ENCODE data around the gene SLC44A1. TPM values are rescaled to one million over a fixed set of nuclear protein-coding genes. Genes with fewer than 3 reads are reported as not detected.

The SLC44A1 gene
- total and polyA plus RNA-seq, 2 of the 13 experiments (the other 11 are each of a cell fraction or from before 2014, with no cell fraction given) = 21.4 to 40.8 TPM

DNA sequence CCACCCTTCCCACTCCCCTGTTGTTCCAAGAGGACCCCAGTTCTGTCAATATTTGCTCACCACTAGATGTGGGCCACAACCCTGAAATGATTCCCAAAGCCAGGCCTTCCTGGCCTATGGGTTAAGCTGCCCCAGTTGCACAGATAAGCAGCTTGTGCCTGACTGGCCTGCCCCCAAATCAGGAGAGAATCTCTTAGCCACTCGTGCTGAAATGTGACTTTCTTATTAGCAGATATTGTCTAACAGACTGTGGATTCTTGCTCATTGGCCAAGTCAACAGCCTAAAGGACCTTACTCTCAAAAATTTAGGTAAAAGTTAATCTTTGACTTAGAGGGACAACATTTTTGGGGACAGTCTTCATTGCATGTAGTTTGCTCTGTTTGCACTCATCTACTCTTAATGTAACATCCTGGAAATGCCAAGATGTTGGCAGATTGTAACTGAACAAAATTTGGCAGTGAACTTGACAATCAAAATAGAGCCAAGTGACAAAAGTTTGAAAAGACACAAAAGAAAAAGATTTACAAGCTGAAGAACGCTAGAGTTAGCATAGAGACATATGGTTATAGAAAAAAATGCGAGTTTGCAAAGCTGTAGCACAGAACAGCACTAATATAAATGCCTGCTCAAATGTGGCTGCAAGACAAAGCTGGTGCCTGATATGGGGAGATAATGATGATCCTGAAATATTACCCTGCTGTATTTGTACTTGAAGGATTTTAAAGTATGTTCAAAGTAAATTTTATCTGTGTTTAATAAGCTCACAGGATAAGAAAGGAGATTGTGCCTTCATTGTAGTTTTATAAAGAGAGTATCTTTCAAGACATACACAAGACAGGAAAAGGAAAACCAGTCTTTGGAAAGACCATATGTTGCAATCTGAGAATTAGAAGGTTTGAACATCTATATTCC, 174.4 kb downstream of the SLC44A1 start:
- Histone ChIP-seq H3K4me1 (ENCODE audit: insufficient read depth, low read length) (peaks cover 86% of the 10 kb centered on the region), H2AFZ (ENCODE audit: low read length) (no peak overlapping the region), H3K79me2 (ENCODE audit: insufficient read depth, low read length) (no peaks in the 10 kb centered on the region), H3K9me3 (ENCODE audit: low read length) (no peaks in the 10 kb centered on the region), H3K4me2 (ENCODE audit: low read depth, low read length) (peak overlapping the region; percentile 62), H3K9ac (ENCODE audit: insufficient read depth, low read depth, low read length) (peak overlapping the region; percentile 3; the same call in 1 of the 2 replicates), H4K20me1 (ENCODE audit: insufficient read depth, low read length) (no peaks in the 10 kb centered on the region), H3K36me3 (replicated peaks in 1 of 2; ENCODE audit: control insufficient read depth in 1 of 2, insufficient read depth in 2 of 2, low read length in 2 of 2) (no peaks in the 10 kb centered on the region), H3K4me3 (replicated peaks in 1 of 3; ENCODE audit: insufficient read depth in 1 of 3, low read depth in 2 of 3, low read length in 3 of 3) (peak overlapping the region in 2 of 3 experiments; percentile 25 to 36; a peak in 3 of 6 replicates), H3K27ac (ENCODE audit: extremely low read length, insufficient read depth, low read length) (peak overlapping the region; percentile 87), H3K27me3 (ENCODE audit: control insufficient read depth in 1 of 2, insufficient read depth in 2 of 2, low read length in 2 of 2) (no peaks in the 10 kb centered on the region)
- ChIA-PET POLR2A (interaction anchor here (0.6 to 3.0 kb wide), 16 partner anchors 11 to 563 kb away, joined by 3 to 19 read pairs (median 3); partner anchors contain the start of genes ABCA1, FSD1L, SLC44A1 and TMEM38B), CTCF (ENCODE audit: low intra/inter-chr PET ratio, low total read pairs) (no interaction called here)
- FAIRE-seq = peak; percentile 98
- peak; percentile 98 for ATAC-seq
- whole genome bisulfite sequencing (ENCODE audit: low lambda C conversion rate) = 0% methylated on average over 3 of the region's 3 CpGs
- intact Hi-C loops (cut with micrococcal nuclease; ENCODE audit: unreplicated experiment) (loop anchor here (1.0 to 10.0 kb wide), 5 partner anchors 29 to 634 kb away; partner anchors contain the start of genes ABCA1 and FSD1L), in situ Hi-C loops (cut with HindIII; ENCODE audit: extremely low pct_ligation_motif_present, low pct_unique_long_range_greater_than_20kb) (loop anchor here (5.0 to 10.0 kb wide), 3 partner anchors 167 to 554 kb away; no protein-coding TSS in a partner anchor)
- TSS peak; percentile 85 for BruUV-seq (replicated peaks)
- DNase-seq (ENCODE audit: low spot score) = peak; percentile 98
- TF ChIP-seq ZNF777 (CRISPR knock-in tag; IDR thresholded peaks at IDR 0.05) (no peak), SMAD3 (CRISPR knock-in tag; IDR thresholded peaks at IDR 0.05) (peak; percentile 68; the same call in 1 of the 2 replicates), ZNF839 (CRISPR knock-in tag; IDR thresholded peaks at IDR 0.05; ENCODE audit: borderline replicate concordance) (no peak), CHD4 (IDR thresholded peaks at IDR 0.05; ENCODE audit: borderline replicate concordance, low read length) (no peak), KDM2A (CRISPR knock-in tag; IDR thresholded peaks at IDR 0.05; ENCODE audit: borderline replicate concordance, low read depth) (0 out of 2 replicates have a peak, but pooled peaks have one; percentile 28), CAMTA2 (CRISPR knock-in tag; IDR thresholded peaks at IDR 0.05; ENCODE audit: borderline replicate concordance) (no peak), TOPORS (CRISPR knock-in tag; IDR thresholded peaks at IDR 0.05) (no peak)
- TF ChIP-seq, protein P1, sequence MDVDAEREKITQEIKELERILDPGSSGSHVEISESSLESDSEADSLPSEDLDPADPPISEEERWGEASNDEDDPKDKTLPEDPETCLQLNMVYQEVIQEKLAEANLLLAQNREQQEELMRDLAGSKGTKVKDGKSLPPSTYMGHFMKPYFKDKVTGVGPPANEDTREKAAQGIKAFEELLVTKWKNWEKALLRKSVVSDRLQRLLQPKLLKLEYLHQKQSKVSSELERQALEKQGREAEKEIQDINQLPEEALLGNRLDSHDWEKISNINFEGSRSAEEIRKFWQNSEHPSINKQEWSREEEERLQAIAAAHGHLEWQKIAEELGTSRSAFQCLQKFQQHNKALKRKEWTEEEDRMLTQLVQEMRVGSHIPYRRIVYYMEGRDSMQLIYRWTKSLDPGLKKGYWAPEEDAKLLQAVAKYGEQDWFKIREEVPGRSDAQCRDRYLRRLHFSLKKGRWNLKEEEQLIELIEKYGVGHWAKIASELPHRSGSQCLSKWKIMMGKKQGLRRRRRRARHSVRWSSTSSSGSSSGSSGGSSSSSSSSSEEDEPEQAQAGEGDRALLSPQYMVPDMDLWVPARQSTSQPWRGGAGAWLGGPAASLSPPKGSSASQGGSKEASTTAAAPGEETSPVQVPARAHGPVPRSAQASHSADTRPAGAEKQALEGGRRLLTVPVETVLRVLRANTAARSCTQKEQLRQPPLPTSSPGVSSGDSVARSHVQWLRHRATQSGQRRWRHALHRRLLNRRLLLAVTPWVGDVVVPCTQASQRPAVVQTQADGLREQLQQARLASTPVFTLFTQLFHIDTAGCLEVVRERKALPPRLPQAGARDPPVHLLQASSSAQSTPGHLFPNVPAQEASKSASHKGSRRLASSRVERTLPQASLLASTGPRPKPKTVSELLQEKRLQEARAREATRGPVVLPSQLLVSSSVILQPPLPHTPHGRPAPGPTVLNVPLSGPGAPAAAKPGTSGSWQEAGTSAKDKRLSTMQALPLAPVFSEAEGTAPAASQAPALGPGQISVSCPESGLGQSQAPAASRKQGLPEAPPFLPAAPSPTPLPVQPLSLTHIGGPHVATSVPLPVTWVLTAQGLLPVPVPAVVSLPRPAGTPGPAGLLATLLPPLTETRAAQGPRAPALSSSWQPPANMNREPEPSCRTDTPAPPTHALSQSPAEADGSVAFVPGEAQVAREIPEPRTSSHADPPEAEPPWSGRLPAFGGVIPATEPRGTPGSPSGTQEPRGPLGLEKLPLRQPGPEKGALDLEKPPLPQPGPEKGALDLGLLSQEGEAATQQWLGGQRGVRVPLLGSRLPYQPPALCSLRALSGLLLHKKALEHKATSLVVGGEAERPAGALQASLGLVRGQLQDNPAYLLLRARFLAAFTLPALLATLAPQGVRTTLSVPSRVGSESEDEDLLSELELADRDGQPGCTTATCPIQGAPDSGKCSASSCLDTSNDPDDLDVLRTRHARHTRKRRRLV (CRISPR knock-in tag; IDR thresholded peaks at IDR 0.05) = no peak
- TF ChIP-seq, protein P2, sequence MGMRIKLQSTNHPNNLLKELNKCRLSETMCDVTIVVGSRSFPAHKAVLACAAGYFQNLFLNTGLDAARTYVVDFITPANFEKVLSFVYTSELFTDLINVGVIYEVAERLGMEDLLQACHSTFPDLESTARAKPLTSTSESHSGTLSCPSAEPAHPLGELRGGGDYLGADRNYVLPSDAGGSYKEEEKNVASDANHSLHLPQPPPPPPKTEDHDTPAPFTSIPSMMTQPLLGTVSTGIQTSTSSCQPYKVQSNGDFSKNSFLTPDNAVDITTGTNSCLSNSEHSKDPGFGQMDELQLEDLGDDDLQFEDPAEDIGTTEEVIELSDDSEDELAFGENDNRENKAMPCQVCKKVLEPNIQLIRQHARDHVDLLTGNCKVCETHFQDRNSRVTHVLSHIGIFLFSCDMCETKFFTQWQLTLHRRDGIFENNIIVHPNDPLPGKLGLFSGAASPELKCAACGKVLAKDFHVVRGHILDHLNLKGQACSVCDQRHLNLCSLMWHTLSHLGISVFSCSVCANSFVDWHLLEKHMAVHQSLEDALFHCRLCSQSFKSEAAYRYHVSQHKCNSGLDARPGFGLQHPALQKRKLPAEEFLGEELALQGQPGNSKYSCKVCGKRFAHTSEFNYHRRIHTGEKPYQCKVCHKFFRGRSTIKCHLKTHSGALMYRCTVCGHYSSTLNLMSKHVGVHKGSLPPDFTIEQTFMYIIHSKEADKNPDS (CRISPR knock-in tag; IDR thresholded peaks at IDR 0.05) = no peak
